Activated CD4-positive, alpha-beta T cell treated with anti-CD3 and anti-CD28 coated beads, Interleukin-2, amount 50 U/mL, for 16 hours (primary cell): ENCODE results near the gene PCDH9.
A peak's percentile ranks its signal among the peaks of the same experiment; 100 is the strongest.

Experiments used
- DNase-seq: peaks from one replicate; pipeline ENCODE4 v3.0.0-alpha.2; 2020

PCDH9 gene

GRCh38 chr13:67224148-67224846, 5.8 kb downstream of the PCDH9 start:
- peak; percentile 55 for DNase-seq

GRCh38 chr13:67223742-67224141, 6.4 kb downstream of the PCDH9 start:
- no peak for DNase-seq

- no peak for DNase-seq
These were observed 7.1 kb downstream of the PCDH9 start for GRCh38 chr13:67223024-67223423.

- DNase-seq: no peak
These were observed 8.4 kb downstream of the PCDH9 start for GRCh38 chr13:67221630-67222226.

- no peak for DNase-seq
These were observed 11.0 kb downstream of the PCDH9 start for GRCh38 chr13:67219113-67219512.

- DNase-seq: no peak
These were observed 12.3 kb downstream of the PCDH9 start for GRCh38 chr13:67217880-67218279.

- no peak for DNase-seq
These were observed 13.3 kb downstream of the PCDH9 start for GRCh38 chr13:67216864-67217263.

GRCh38 chr13:67210208-67210607, 19.9 kb downstream of the PCDH9 start:
- no peak for DNase-seq

GRCh38 chr13:67208552-67208951, 21.6 kb downstream of the PCDH9 start:
- no peak for DNase-seq

- no peak for DNase-seq
These were observed 25.4 kb downstream of the PCDH9 start for GRCh38 chr13:67204764-67205163.

- DNase-seq: no peak
These were observed 29.5 kb downstream of the PCDH9 start for GRCh38 chr13:67200605-67201004.

GRCh38 chr13:67200183-67200582, 30.0 kb downstream of the PCDH9 start:
- DNase-seq: no peak

- no peak for DNase-seq
These were observed 32.4 kb downstream of the PCDH9 start for GRCh38 chr13:67197704-67198103.

GRCh38 chr13:67193979-67194378, 36.2 kb downstream of the PCDH9 start:
- no peak for DNase-seq

- DNase-seq: no peak
These were observed 37.4 kb downstream of the PCDH9 start for GRCh38 chr13:67192751-67193150.

GRCh38 chr13:67186995-67187569, 43.1 kb downstream of the PCDH9 start:
- DNase-seq: no peak

GRCh38 chr13:67184247-67184646, 45.9 kb downstream of the PCDH9 start:
- DNase-seq: no peak

- DNase-seq: no peak
These were observed 47.0 kb downstream of the PCDH9 start for GRCh38 chr13:67183151-67183550.

- no peak for DNase-seq
These were observed 54.2 kb downstream of the PCDH9 start for GRCh38 chr13:67175836-67176459.

- DNase-seq: no peak
These were observed 61.8 kb downstream of the PCDH9 start for GRCh38 chr13:67168384-67168783.

GRCh38 chr13:67167420-67167819, 62.7 kb downstream of the PCDH9 start:
- DNase-seq: no peak

GRCh38 chr13:67161176-67161575, 69.0 kb downstream of the PCDH9 start:
- DNase-seq: no peak

GRCh38 chr13:67158903-67159302, 71.2 kb downstream of the PCDH9 start:
- no peak for DNase-seq

GRCh38 chr13:67156723-67157060, 73.4 kb downstream of the PCDH9 start:
- no peak for DNase-seq
